ENCODE results near the gene LRMDA.

Gene LRMDA

DNA sequence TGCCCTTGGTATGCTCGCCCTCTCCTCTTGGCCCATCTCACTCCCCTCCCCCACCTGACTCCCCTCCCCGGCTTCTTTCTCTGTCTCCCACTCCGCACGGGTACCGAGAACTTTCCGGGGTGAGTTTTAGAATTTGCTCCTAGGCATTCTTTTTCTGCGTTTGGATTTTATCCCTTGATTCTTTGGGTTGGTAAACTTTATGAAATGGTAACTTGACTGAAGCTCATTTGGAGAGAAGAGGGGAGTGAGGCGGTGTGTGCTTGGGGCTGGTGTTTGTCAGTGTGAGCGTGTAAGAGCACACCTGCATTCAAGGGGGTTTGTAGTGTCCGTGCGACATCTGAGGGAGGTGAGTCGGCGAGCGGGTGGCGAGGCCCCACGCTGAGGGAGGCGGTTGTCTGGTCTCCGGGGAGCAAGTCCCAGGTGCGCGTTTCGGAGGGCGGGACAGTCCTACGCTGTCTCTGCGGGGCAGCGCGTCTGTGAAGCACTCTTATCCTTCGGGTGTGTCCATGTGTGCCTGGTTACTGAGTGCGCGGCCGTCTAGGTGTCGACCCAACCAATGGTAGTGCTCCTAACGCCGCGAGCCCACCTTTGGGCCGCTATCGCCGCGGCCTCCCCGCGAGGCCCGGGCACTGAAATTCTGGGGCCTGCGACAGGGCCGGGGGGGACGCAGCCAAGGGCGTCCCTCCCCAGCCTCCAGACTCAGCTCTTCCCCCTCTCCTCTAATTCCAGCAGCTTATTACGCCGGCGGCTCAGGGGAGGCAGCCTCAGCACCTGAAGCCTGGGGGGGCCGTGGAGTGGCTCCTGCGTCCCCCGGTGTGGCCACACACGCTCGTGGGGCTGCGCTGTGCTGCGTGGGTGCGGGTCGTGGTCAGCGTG, 27.2 kb upstream of the LRMDA start:
- TF ChIP-seq, protein P1, sequence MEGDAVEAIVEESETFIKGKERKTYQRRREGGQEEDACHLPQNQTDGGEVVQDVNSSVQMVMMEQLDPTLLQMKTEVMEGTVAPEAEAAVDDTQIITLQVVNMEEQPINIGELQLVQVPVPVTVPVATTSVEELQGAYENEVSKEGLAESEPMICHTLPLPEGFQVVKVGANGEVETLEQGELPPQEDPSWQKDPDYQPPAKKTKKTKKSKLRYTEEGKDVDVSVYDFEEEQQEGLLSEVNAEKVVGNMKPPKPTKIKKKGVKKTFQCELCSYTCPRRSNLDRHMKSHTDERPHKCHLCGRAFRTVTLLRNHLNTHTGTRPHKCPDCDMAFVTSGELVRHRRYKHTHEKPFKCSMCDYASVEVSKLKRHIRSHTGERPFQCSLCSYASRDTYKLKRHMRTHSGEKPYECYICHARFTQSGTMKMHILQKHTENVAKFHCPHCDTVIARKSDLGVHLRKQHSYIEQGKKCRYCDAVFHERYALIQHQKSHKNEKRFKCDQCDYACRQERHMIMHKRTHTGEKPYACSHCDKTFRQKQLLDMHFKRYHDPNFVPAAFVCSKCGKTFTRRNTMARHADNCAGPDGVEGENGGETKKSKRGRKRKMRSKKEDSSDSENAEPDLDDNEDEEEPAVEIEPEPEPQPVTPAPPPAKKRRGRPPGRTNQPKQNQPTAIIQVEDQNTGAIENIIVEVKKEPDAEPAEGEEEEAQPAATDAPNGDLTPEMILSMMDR (conservative IDR thresholded peaks at IDR 0.05) = no peak
- peak overlapping the region; percentile 96 for H3K27ac ChIP-seq

DNA sequence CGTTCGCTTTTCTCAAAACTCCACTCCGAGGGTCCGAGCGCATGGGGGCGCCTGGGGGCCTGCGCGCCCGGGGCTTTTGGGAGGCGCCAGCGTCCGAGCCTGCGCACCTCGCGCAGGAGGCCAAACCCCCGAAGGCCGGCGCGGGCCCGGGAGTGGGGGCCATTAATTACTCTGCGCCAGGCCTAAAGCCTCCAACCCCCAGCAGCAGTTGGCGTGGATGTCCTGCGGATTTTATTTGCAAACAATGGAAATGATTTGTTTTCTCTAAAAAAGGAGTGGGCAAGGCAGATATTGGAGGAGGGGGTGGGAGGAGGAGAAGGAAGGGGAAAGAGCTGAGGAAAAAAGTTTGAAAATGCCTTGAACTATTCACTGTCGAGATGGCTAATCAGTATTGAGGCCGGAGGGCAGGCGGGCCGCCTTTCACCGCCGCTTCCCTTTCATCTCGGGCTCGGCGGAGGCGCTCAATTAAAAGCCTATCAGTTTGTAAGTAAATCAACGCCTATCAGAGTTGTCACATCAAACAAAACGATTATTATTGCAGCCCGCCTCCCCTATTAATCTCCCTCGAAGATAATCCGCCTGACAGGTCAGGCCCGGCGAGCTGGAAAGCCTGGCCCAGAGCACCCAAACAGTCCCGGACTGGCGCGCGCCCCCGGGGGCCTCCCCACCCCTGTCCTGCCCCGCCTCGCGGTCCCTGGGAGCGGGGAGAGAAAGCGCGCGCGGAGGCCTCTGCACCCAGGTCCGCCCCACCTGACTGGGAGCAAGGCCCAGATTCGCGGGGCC, 26.4 kb upstream of the LRMDA start:
- TF ChIP-seq, protein P1 (conservative IDR thresholded peaks at IDR 0.05) = no peak; the same call in 1 of the 2 replicates
- H3K27ac ChIP-seq = peak overlapping the region; percentile 96

DNA sequence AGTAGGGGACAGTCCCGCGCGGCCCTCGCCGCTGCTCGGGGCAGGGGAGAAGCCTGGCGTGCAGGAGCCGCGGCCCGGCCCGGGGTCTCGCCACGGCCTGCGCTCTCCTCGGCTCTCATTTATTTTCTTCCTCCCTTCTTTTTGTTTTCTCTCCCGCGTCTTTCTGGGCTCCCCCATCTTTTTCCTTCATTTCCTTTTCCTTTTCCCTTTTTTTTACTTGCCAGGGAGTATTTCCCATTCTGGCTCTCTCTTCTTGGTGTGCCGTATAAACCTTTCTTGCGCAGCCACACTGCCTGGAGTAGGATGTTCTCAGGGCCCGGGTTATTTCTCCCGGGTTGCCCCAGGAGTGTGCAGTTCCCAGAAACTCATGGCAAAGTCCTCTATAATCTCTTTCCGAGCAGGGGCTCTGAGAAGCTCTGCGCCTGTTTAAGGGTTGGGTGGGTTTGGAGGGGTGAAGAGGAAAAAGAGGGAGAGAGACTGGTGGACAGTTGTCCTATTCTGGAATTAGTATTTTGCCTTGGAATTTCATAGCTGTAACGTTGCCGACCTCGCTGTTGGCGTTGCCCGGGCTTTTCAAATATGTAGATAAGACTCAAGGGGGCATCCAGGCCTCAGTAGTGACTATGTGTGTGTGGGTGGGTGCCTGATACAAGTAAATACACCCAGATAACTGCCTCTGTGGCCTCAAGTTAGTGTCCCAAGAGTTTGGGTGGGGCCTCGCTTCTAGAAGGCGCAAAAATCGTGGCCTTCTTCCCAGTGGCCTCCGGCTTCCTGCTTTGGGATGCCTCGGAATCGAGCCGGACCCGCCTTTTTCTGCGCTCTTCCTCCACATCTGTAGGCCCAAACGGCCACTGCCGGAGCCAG, 25.6 kb upstream of the LRMDA start:
- TF ChIP-seq, protein P1 (conservative IDR thresholded peaks at IDR 0.05) = no peak
- H3K27ac ChIP-seq = peak overlapping the region; percentile 96

DNA sequence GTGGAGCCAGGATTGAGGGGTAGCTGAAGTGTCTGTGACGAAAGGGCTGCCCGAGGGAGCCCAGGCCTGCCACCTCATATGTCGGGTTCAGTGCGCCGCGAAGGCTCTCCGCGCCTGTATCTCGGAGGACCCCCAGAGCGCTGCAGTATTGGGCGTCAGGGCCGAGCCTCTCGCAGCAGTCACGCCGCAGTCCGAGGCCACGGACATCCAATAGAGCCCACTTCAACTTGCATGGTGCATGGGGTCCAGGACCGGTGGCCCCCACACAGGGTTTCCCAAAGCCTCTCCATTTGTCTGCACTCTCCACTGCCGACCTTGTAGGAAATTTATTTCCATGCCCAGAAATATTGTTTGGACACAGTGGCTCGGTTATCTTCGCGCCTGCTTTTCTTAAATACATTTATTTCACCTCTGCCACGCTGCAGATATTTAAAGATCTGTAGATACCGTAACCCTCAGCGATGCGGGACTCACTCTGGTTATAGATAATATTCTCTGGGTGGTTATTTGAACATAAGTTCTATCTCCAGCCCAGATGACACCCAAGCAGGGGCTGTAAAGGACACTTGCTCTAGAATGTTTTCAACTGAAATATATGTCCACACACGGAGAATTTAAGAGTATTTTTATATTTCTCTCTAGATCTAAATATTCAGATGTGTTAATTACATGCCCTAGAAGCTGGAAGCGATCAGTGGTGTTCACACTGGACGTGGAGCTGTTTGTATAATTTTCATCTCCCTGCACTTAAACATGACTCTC, 24.8 kb upstream of the LRMDA start:
- peak overlapping the region; percentile 96; the same call in 1 of the 2 replicates for H3K27ac ChIP-seq
- TF ChIP-seq, protein P1 (conservative IDR thresholded peaks at IDR 0.05) = no peak

DNA sequence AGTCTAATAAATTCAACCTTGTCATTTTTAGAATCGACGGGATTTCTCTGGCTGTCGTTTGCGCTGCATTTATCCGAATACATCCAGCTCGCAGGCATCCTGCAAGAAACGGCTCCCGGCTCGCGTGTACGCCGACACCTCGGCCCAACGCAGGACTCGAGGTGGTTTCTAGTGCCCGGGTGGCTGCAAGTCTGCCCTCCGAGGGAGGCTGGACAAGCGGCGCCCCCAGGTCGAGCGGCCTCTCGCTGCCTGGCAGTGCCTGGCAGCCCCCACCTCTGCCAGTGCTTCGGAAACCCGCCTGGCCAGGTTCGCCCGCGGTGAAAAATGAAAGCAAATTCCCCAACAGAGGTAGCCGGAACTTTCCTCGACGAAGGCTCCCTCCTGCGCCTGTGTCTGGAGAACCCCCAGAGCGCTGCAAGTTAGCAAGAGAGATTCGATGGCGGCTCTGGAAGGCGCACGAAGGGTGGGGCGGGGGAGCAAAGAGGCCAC, 24.2 kb upstream of the LRMDA start:
- H3K27ac ChIP-seq = no peak overlapping the region
- TF ChIP-seq, protein P1 (conservative IDR thresholded peaks at IDR 0.05) = no peak

DNA sequence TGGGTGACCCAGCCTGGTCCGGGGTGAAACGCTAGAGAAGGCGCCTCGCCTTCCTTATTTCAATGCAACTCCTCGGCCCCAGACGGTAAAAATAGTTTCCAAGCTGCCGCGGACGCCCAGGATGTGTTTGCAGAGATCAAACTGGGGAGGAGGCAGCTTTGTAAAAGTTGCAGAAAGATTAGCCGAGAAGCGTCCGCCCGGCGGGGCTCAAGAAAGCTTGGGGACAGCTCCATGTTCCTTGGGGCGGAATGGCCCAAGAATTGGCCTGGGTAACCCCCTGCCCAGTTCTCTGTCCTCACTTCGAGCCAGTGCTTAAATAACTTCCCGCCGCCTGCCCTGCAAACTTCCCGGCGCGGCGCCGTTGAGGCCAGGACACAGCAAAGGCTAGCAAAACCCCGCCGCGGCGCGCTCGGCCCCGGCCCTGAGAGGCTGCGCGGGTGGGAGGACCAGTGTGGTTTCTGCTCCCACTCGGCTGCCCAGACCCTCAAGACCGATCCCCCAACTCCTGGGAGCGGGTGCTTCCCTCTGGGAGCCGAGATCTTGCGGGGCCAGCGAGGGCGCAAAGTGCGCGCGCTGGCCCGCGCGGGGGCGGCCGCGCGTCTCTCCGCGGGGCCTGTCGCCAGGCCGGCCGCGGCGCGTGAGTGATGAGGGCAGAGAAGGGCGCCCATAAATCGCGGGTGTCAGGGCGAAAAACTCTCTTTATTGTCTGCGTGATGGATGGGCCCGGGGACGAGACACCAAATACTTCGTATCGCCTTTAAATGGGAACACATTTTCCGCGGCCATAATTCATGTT, 23.5 kb upstream of the LRMDA start:
- H3K27ac ChIP-seq = peak overlapping the region; percentile 96; the same call in 1 of the 2 replicates
- TF ChIP-seq, protein P1 (conservative IDR thresholded peaks at IDR 0.05) = no peak

Measured in VCaP (cell line).